Motor neuron (in vitro differentiated cells): ENCODE data around the gene ZNF341. TPM values are rescaled to one million over a fixed set of nuclear protein-coding genes. Genes with fewer than 3 reads are reported as not detected.

Source experiments
- ATAC-seq, 8 experiments: fragments of 200-7000 bp; cut with Tn5 transposase; replicated peaks in 6 of 8; 2 replicates each; pipeline ENCODE4 v1.8.0; 2021; ENCODE audit warnings: mild to moderate bottlenecking in 8 of 8, moderate library complexity in 8 of 8
- H3K27ac ChIP-seq, 2 donors: fragments of 250-450 bp; sonication (Bioruptor Pico); 2 replicates each; pipeline ENCODE4 v1.9.0; 2021; ENCODE audit warnings: antibody characterized with exemption in 2 of 2, mild to moderate bottlenecking in 2 of 2, moderate library complexity in 1 of 2
- H3K4me1 ChIP-seq, 2 donors: fragments of 250-450 bp; sonication (Bioruptor Pico); replicated peaks in 1 of 2; 2 replicates each; pipeline ENCODE4 v1.6.1; 2021; ENCODE audit warnings: antibody characterized with exemption in 2 of 2, mild to moderate bottlenecking in 2 of 2, moderate library complexity in 1 of 2
- H3K4me3 ChIP-seq, 5 donors: fragments of 250-450 bp; sonication (Bioruptor Pico); 2 replicates each; pipeline ENCODE4 v1.9.0; 2021; ENCODE audit warnings: antibody characterized with exemption in 5 of 5, mild to moderate bottlenecking in 5 of 5, moderate library complexity in 4 of 5
- WGBS, 10 experiments: fragments of 450-650 bp; shearing (Covaris generic); methylation state at CpG; one replicate each; pipeline ENCODE4 v1.0.0; 2022; 5-methylcytosine and 5-hydroxymethylcytosine counted together
- in situ Hi-C, 9 experiments: fragments of 400-800 bp; cut with MboI; loops; one replicate each; pipeline ENCODE4 v1.15.0; 2021; ENCODE audit warnings: low sequenced_read_pairs in 9 of 9, low pct_unique_long_range_greater_than_20kb in 2 of 9; ENCODE audit not compliant: unreplicated experiment in 9 of 9
- total RNA-seq, 8 experiments: library from RNA; unstranded; fragments of 300-600 nt; gene quantifications; 2 replicates each; pipeline versions ENCODE4 v1.2.3 to v1.2.4, GENCODE V29; 2022

ZNF341 gene
- total RNA-seq, 8 experiments from 2014 or later = 0.87 to 3.3 (median 1.2) TPM

DNA sequence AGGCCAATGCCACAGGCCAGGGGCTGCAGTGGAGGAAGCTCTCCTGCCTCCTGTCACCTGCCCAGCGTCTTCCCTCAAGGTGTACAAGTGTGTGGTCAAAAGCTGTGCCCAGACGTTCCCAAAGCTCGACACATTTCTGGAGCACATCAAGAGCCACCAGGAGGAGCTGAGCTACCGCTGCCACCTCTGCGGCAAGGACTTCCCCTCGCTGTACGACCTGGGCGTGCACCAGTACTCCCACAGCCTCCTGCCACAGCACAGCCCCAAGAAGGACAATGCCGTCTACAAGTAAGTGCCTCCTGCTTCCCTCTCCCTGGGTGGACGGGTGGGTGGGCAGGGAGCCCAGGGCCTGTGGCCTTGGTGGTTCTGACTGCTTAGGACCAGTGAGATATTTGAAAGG, 38.2 kb downstream of the ZNF341 start:
- 75 to 100% (median 95%) methylated on average over 1 to 4 of the region's 10 CpGs; no CpG with 5 or more reads in 6 of the 10 experiments for WGBS, 10 experiments
- Histone ChIP-seq H3K27ac (no peak overlapping the region), H3K4me1 (no peaks in the 10 kb centered on the region), H3K4me3 (no peak overlapping the region)
- in situ Hi-C loops = no loop called here
- ATAC-seq = no peak

DNA sequence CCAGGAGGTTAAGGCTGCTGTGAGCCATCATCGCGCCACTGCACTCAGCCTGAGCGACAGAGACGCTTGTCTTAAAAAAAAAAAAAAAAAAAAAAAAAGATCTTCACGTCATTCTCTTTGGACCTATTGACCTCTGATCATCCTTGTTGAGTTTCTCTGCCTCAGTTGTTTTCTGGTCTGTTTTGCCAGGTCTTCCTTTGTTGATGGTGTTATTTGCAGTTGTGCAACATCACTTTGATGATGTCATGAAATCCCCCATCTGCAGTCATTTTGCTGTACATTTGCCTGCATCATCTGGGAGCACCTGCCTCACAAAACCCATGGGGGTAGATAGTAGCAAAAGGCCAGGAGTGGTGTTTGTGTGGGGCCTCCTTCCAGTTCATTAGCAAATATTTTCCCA, 40.1 kb downstream of the ZNF341 start:
- Histone ChIP-seq H3K4me1 (no peaks in the 10 kb centered on the region), H3K4me3 (no peak overlapping the region), H3K27ac (no peak overlapping the region)
- ATAC-seq = no peak
- in situ Hi-C loops = no loop called here
- WGBS, 10 experiments = 40 to 100% (median 87%) methylated on average over 1 to 5 of the region's 5 CpGs; no CpG with 5 or more reads in 4 of the 10 experiments

DNA sequence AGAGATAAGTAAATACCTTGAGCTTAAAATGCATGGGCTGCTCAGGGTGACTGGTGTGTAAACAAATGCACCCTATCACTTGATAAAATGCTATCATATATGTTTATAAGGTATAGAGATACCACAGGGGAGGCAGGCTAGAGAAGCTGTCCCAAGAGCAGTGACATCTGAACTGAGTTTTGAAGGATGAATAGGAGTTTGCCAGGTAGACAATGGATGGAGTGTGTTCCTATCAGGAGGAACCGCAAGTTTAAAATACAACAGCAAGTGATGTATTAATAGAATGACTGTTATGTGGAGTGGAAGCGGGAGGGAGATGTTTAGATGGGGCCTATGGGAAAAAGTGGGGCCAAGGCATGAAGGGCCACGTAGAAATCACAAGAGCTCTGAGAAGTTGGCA, 40.6 kb downstream of the ZNF341 start:
- WGBS, 10 experiments = 69 to 100% (median 95%) methylated on average over 1 to 3 of the region's 3 CpGs; no CpG with 5 or more reads in 2 of the 10 experiments
- H3K4me3 ChIP-seq = no peak overlapping the region
- in situ Hi-C loops = no loop called here
- no peak overlapping the region for H3K27ac ChIP-seq
- no peak for ATAC-seq
- no peaks in the 10 kb centered on the region for H3K4me1 ChIP-seq

DNA sequence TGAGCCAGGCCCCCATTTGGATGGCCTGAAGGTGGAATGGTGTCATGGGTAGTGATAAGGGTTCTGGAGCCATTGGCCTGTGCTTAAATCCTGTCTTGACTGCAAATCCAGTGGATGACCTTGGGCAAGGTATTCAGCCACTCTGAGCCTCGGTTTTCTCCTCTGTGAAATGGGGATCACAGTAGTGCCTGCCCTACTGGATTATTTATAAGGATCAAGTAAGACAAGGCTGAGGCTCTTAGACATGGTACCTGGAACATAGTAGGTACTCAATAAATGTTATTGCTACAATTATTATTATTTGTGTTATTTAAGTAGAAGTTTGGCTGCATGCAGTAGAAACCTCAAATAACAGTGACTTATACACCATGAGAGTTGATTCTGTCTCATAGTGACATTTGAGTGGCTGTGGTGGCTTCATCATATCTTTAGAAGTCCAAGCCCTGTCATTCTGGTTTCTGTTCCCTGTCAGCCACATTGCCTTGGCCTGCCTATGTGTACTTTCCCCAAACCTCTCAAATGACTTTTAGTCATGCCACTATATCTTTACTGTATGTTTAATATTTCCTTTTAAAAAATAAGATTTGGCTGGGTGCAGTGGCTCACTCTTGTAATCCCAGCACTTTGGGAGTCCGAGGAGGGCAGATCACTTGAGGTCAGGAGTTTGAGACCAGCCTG, 41.8 kb downstream of the ZNF341 start:
- Histone ChIP-seq H3K4me3 (no peak overlapping the region), H3K27ac (no peak overlapping the region), H3K4me1 (no peaks in the 10 kb centered on the region)
- WGBS, 10 experiments = 60 to 100% (median 70%) methylated on average over 1 to 2 of the region's 2 CpGs; no CpG with 5 or more reads in 3 of the 10 experiments
- no peak for ATAC-seq
- in situ Hi-C loops = no loop called here

DNA sequence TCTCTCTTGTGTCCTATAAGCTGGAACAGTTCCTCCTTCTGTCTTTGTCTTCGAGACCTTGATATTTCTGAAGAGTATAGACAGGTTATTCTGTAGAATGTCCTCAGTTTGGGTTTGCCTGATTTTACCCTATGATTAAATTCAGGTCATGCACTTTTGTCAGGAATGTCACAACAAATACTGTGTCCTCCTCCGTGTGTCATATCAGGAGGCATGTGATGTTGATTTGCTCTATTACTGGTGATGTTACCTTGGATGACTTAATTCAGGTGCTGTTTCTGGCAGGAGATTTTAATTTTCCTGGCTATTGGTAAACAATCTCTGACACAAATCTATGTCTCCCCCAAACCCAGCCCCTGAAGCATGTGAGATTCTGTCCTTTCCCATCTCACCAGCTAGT, 46.0 kb downstream of the ZNF341 start:
- Histone ChIP-seq H3K4me3 (no peak overlapping the region), H3K27ac (no peak overlapping the region), H3K4me1 (no peaks in the 10 kb centered on the region)
- in situ Hi-C loops = no loop called here
- ATAC-seq = no peak
- 10 to 100% (median 90%) methylated on average over 1 to 2 of the region's 2 CpGs; no CpG with 5 or more reads in 2 of the 10 experiments for WGBS, 10 experiments

DNA sequence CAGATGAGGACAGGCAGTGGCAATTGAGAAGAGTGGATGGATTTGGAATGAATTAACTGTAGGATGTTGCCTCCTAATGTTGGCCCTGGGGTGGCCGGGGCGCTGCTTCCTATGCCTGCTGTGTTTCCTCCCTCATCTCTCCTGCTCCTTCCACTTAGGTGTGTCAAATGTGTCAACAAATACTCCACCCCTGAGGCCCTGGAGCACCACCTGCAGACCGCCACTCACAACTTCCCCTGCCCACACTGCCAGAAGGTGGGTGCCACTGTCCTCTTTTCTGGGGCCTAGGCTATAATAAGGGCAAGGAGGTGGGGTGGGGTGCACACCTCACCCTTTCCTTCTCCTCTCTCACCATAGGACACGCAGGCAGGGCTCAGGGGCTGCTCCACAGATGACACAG, 49.3 kb downstream of the ZNF341 start:
- no peak for ATAC-seq

DNA sequence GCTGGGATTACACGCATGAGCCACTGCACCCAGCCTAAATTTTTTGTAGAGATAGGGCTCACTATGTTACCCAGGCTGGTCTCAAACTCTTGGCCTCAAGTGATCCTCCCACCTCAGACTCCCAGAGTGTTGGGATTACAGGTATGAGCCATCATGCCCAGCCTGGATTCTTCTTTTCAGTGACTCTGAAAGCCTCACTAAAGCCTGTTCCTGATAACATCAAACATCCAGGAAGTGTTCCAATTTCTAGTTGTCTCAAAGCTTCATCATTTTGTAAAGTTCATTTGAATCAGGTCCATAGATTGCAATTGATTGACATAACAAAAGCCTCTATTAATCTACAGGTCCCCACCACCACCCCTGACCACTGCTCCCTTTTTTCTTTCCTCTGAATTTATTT, 50.1 kb downstream of the ZNF341 start:
- no peak for ATAC-seq
- 50 to 100% (median 84%) methylated on average over 1 of the region's 1 CpG; no CpG with 5 or more reads in 4 of the 10 experiments for WGBS, 10 experiments
- H3K4me3 ChIP-seq = no peak overlapping the region
- in situ Hi-C loops = no loop called here
- no peak overlapping the region for H3K27ac ChIP-seq
- H3K4me1 ChIP-seq = peaks cover 0 to 3% of the 10 kb centered on the region in 2 donors

More for the DNA sequence above, 49.3 kb downstream of the ZNF341 start:
- in situ Hi-C loops = no loop called here
- 77 to 100% (median 94%) methylated on average over 2 to 3 of the region's 4 CpGs; no CpG with 5 or more reads in 6 of the 10 experiments for WGBS, 10 experiments
- peaks cover 0 to 3% of the 10 kb centered on the region in 2 donors for H3K4me1 ChIP-seq
- no peak overlapping the region for H3K27ac ChIP-seq
- no peak overlapping the region for H3K4me3 ChIP-seq

DNA sequence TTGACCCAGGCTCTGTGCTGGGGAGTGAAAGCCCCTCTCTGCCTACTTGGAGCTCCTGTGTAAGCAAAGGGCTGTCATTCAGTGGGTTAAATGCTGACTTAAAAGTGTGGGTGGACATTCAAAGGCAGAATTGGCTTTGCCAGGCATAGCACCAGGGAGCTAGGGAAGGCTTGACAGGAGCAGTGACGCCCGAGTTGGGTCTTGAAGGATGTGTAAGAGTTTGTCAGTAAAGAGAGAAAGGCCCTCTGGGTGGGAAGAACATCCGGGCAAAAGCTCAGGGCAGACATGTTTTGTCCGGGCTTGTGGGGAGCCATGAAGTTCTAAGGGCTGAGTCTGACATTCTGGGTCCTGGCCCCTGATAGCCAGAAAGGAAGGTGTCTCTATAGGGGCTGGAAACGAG, 51.5 kb downstream of the ZNF341 start:
- 58 to 69% (median 63%) methylated on average over 2 to 5 of the region's 5 CpGs; no CpG with 5 or more reads in 5 of the 10 experiments for WGBS, 10 experiments
- Histone ChIP-seq H3K4me1 (peaks cover 0 to 3% of the 10 kb centered on the region in 2 donors), H3K4me3 (no peak overlapping the region), H3K27ac (no peak overlapping the region)
- in situ Hi-C loops = no loop called here
- no peak for ATAC-seq

DNA sequence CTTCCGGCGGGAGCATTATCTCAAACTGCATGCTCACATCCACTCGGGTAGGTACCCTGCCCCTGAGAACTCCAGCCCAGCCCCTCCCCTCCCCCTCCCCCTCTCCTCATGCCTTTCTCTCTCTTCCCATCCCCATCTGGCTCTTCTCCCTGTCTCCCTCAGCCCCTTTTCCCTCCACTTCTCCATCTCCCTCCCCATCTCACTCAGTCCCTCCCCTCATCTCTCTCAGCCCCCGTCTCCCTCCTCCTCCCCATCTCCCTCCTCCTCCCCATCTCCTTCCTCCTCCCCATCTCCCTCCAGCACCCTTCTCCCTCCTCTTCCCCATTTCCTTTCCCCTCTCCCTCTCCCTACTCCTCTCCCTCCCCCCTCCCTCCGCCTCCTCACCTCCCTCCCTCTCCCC, 52.0 kb downstream of the ZNF341 start:
- in situ Hi-C loops = no loop called here
- Histone ChIP-seq H3K27ac (no peak overlapping the region), H3K4me1 (peaks cover 0 to 3% of the 10 kb centered on the region in 2 donors), H3K4me3 (no peak overlapping the region)
- no CpG with 5 or more reads among the region's 5 CpGs for WGBS, 10 experiments
- ATAC-seq = no peak

DNA sequence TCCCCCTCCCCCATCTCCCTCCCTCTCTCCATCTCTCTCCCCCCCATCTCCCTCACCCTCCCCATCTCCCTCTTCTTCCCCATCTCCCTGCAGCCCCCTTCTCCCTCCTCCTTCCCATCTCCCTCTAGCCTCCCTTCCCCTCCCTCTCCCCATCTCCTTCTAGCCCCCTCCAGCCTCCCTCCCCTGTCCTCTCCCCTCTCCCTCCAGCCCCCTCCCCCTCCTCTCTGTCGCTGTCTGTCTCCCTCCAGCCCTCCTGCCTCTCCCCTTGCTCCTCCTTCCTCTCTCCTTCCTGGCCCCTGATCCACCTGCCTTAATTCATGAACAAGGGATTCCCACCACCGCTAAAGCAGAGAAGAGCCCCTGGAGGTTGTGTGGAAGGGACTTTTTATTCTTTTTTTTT, 52.4 kb downstream of the ZNF341 start:
- H3K27ac ChIP-seq = no peak overlapping the region
- H3K4me3 ChIP-seq = no peak overlapping the region
- WGBS, 10 experiments = no CpG with 5 or more reads among the region's 2 CpGs
- ATAC-seq = peak in 2 of 8 experiments; percentile 13 to 37
- in situ Hi-C loops = no loop called here
- peaks cover 0 to 3% of the 10 kb centered on the region in 2 donors for H3K4me1 ChIP-seq

DNA sequence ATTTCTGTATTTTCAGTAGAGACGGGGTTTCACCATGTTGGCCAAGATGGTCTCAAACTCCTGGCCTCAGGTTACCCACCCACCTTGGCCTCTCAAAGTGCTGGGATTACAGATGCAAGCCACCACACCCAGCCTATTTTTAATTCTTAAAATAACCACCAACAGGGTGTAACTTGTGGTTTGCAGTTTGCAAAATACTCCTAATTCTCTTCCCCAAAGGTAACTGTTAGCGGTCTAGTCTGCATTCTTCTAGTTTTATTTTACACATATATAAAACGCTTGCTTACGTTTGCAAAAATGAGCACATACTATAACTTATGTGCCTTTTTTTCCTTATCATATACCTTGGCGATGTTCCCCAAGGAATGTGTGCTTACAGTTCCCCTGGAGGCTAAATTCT, 53.7 kb downstream of the ZNF341 start:
- Histone ChIP-seq H3K27ac (no peak overlapping the region), H3K4me1 (peaks cover 0 to 3% of the 10 kb centered on the region in 2 donors), H3K4me3 (no peak overlapping the region)
- ATAC-seq = peak in 1 of 8 experiments; percentile 74
- in situ Hi-C loops = no loop called here
- 20 to 100% (median 95%) methylated on average over 1 to 5 of the region's 5 CpGs; no CpG with 5 or more reads in 1 of the 10 experiments for WGBS, 10 experiments

DNA sequence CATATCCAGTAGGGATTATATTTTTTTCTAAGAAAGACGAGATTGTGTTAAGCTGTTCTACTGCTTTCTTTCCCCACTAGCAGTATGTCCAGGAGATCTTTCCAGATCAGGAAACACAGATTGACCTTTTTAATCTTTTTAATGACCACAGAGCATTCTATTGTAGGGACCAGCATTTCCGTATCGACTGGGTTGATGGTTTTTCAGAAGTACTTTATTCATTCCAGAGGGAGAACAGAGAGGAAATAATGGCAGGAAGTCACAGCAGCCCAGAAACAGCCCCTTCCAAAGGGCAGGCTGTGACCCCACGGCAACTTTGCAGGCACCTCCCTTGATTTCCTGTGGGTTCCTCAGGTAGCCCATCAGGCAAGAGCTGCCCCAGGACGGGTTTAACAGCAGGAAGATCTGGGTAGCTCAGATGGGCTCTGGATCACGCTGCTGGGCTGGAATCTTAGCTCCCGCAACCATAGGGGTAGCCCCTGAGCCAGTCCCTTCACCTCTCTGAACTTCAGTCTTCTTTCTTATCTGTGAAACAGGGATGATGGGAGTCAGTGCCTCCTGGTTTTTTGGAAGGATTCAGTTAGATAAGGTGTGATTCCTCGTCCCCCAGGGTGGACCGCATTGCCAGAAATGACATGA, 55.6 kb downstream of the ZNF341 start:
- no peak overlapping the region for H3K4me3 ChIP-seq
- H3K4me1 ChIP-seq = peaks cover 0 to 3% of the 10 kb centered on the region in 2 donors
- in situ Hi-C loops = no loop called here
- 57 to 100% (median 78%) methylated on average over 1 to 7 of the region's 9 CpGs for WGBS, 10 experiments
- H3K27ac ChIP-seq = no peak overlapping the region
- ATAC-seq = no peak

DNA sequence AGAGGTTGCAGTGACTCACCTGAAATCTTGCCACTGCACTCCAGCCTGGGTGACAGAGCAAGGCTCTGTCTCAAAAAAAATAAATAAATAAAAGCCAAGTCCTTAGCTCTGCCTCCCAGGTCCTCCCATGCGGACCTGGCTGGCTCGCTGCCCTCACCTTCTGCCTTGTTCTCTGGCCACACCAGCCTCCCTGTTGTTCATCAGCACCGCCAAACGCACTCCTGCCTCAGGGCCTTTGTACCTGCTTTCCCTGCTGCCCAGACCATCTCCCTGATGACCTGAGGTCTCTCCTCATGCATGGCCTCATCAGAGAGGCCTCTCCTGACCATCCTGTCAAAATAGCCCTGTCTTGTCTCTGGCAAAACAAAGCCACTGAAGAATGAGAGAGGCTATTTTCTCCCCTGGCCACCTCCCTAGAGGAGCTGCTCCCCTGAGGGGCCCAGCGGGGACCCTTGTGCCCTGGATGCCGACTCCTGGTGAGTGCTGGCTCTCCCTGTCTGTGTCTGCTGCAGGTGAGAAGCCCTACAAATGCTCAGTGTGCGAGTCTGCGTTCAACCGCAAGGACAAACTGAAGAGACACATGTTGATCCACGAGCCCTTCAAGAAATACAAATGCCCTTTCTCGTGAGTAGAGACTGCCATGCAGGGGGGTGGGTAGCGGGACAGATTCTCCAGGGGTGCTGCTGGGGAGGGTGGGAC, 56.7 kb downstream of the ZNF341 start:
- Histone ChIP-seq H3K4me3 (no peak overlapping the region), H3K27ac (no peak overlapping the region), H3K4me1 (peaks cover 0 to 2% of the 10 kb centered on the region in 2 donors)
- 78 to 100% (median 100%) methylated on average over 2 to 3 of the region's 12 CpGs; no CpG with 5 or more reads in 6 of the 10 experiments for WGBS, 10 experiments
- in situ Hi-C loops = no loop called here
- no peak for ATAC-seq
